ENCODE measurements around the gene MUSTN1.

MUSTN1 gene

DNA sequence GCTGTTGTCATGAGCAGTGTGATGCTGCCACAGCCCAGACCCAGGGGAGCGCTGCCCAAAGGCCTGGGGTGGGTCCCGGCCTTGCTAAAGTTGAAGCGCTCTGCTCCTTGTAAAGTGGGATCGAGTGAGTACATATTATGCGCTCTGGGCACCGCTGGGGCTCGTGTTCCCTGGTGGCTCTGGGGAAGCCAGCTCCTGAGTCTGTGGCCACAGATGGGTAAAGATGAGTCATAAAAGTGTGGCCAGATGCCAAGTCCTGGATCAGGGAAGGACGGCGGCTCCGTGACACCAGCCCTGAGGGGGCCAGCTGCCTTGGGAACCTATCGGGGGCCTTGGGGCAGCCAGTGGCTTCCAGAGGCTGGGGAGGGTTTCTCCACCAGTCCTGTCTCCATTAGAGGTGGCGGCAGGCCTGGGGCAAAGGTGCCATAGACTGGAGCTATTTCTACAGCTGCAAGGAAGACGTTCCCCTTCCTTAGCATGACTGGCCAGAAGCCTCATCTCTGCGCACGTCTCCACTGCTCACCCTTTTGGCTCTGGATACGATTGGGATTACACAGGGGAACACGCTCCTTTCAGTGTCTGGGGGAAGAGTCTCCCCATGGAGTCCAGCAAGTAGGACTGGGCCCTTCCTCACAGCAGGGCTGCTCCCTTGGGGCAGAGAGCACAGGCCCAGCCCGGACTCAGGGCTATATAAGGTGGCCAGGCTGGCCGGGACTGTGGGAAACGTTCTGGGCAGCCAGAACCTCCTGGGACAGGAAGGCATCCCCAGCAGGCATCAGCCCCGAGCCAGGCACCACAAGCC lies 3.1 kb downstream of the MUSTN1 start:
- no peak for DNase-seq

- no peak for DNase-seq
Measured at GRCh38 chr3:52830535-52831258, 4.1 kb downstream of the MUSTN1 start, which contains the start of gene ITIH4. TSS of gene ITIH4 (minus strand) at chr3:52830672. CDS start at chr3:52830642, 30 bp downstream.

DNA sequence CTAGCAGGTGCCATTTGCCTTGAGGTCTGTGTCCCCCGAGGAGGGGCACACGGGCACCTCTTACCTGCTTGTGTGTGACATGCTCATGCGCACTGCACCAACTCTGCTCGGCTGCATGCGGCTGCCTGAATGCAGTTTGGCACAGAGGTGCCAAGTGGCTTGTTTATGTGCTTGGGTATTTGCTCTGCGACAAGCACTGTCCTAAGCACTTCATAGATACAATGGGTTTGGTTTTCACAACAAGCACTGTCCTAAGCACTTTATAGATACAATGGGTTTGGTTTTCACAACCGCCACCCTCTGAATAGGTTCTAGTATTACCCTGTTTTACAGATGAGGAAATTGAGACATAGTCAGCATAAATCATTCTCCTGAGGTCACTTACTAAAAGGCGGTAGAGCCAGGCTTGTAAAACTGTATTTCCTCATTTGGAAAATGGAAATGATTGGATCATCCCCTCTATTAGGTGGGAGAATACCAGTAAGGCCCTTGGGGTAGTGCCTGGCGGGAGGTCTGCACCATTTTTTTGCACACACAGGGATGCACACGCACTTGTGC lies 4.8 kb downstream of the MUSTN1 start:
- no peak for DNase-seq

DNA sequence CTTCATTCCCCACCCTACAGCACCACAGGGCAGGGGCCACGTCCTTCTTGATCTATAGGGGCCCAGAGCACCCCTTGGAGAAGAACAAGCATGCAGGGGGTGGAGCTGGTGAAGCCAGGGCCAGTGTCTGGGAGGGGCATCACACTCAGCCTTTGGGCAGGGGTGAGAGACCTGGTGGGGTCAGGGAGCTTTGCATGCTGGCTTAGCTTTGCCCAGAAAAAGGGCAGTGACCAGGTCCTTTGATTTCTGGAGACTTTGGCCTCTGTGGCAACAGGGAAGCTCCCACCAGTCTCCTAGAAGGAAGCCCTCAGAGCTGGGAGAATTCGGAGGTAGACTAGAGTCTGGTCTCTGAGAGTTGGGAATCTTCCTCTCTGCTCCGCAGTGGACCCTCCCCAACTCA lies 5.3 kb downstream of the MUSTN1 start:
- no peak for DNase-seq

GRCh38 chr3:52827866-52828376 lies 6.9 kb downstream of the MUSTN1 start:
- no peak for DNase-seq

DNA sequence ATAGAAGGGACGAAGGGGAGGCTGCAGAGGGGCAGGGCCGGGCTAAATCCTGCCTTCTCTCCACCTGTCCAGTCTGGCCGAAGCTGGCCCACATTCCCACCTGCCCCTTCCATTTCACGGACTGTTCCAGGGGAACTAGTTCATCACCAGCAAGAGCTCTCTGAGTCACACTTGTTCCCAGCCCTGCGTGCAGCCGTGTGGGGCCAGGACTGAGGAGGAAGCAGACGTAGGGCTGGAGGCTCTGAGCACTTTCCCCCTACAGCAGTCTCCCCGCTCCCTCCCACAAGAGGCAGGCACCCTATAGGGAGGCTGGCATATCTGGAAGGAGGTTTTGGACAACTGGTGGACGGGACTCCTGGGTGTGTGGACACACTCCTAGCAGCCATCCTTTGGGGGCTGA lies 7.4 kb downstream of the MUSTN1 start:
- no peak for DNase-seq

DNA sequence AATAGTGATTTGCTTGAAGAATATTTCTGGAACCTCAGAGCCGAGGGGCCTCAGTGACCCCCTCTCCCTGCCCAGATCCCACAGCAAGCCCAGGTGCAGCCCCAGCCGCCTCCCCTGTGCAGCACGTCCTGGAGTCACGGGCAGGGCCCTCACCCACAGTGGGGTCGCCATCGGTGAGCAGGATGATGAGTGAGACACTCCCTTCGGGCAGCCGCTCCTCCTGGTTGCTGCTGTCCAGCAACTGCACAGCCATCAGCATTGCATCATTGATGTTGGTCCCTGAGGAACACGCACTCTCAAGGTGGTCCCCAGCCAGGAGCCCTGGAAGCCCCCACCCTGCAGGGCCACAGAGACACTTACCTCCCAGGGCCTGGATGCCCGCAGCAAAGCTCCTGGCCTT lies 10.8 kb downstream of the MUSTN1 start:
- no peak for DNase-seq

- no peak for DNase-seq
Measured at GRCh38 chr3:52822363-52822762, 12.5 kb downstream of the MUSTN1 start.

- DNase-seq: no peak
Measured at GRCh38 chr3:52820736-52821135, 14.1 kb downstream of the MUSTN1 start.

DNA sequence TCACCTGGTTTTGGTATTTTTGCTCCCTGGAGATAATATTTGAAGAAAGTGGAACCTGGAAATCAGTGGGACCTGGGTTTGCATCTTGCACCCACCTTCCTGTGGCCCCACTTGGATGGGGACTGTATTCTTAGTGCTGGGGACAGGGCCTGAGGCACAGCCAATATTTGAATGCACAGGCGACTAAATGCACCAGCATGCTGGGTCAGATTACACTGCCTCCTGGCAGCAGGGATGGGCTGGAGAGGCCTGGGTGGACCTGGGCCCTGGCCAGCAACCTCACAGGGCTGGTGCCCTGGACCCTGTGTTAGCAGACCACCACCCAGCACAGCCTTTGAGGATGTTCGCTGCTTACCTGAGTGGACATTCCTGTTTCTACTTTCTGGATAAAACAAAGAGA lies 14.9 kb downstream of the MUSTN1 start:
- DNase-seq: no peak

- DNase-seq: no peak
Measured at GRCh38 chr3:52817860-52818259, 17.0 kb downstream of the MUSTN1 start.

GRCh38 chr3:52817221-52817620 lies 17.6 kb downstream of the MUSTN1 start:
- no peak for DNase-seq

DNA sequence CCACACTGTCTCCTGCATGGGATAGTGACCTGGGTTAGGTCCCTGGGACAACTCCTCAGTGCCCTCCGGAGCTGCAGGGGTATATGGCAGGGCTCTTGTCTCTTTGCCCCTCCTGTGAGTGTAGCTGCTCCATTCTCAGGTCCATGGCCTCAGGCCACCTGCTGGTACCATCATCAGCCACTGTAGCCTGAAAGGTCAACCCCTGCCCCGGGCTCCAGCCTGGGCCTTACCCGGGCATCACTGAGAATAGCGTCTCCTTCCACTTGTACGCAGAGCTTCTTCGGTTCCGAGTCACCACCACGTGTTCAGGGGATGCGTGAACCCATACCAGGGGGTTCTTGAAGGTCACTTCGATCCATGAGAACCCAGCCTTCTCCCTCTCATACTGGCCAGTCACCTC lies 18.2 kb downstream of the MUSTN1 start:
- DNase-seq: no peak

DNA sequence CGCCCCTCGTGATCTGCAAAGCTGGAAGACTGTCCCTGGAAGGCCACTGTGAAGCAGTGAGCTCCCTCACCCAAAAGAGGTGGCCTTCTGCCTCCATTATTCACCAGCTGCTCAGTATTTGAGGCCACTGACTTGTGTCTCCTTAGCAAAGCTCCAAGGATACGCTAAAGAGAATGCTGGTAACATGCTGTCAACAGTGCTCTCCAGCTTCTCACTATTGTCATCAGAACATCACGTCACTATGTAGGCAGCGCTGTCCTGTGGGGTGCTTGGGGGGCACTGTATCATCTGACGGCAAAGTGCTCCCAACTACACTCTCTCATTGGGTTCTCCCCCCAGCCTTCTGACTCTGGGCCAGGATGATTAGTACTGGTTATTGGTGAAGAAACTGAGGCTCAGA lies 18.6 kb downstream of the MUSTN1 start:
- no peak for DNase-seq

DNA sequence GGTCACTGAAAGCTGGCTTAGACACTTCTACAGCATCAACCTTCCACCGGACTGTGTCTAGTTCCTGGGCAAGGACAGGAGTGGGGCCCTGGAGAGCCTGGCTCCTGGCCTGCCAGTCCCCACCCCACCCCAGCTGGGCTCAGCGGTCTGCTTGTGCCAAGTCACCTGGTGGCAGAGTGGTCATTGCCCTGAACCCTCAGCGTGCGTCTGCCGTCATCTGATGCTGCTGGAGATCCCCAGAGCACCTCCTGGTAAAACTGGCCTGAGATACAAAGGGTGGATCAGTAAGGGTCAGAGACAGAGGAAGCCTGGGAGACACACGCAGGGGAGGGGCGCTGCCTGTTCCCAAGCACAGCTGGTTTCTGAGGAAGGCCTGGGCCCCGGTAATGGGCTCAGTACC lies 21.0 kb downstream of the MUSTN1 start:
- DNase-seq: no peak

DNA sequence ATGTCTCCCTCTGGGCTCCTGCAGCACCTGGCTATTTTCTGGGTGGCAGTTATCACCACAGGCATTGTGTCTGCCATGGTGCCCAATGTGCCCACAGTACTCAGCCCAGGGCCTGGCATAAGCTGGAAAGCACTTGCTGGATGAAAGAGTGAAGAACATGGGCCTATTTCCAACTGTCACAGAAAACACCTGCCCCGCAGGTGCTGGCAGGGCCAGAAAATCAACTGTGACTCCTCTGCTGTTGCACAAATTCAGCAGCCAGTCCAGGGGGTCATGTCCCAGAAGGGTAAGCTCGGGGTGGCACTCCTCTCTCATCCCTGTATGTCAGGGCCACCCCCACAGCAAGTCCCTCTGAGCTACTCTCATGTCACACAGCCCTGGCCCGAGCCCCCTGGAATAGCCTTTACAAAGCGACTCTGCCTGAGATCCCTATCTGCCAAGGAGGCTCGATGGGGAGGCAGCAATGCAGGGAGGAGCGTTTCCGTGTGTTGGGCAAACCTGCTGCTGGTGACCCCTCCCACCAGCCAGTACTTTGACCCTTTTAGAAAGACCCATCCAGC lies 23.3 kb downstream of the MUSTN1 start:
- DNase-seq: no peak

DNA sequence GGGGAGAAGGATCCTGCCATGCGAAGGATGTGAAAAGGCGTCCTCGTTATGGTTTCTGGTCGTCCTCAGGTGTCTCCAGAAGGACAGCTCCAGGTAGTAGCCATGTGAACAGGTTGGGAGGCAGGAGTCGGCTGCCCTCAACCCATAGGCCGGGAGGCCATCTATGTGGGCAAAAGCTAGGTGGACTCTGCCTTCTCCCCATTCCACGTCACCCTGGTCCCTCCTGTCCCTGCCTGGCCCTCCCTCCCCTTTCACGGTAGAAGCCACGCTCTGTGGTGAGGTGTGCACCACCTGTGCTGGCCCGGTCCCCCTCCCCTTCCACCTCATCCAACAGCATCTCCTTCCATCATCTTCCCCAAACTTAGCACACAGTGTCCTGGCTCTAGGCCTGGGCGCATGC lies 23.9 kb downstream of the MUSTN1 start:
- no peak for DNase-seq

- DNase-seq: no peak
Measured at GRCh38 chr3:52809662-52810377, 25.0 kb downstream of the MUSTN1 start.

DNA sequence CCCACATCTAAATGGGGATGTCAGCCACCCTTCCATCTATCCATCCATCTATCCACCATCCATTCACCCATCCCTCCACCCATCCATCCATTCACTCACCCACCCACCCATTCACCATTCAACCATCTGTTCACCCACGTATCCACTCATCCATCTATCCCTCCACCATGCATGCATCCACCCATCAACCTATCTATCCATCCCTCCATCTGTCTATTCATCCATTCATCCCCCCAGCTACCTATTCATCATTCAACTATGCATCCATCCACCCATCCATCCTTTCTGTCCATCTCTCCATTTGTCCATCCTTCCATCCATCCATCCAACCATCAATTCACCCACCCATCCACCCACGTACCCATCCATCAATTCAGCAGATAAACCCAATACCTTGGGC lies 25.7 kb downstream of the MUSTN1 start:
- DNase-seq: no peak

GRCh38 chr3:52805270-52806039 lies 29.4 kb downstream of the MUSTN1 start:
- no peak for DNase-seq

- DNase-seq: no peak
Measured at GRCh38 chr3:52801839-52802238, 33.0 kb downstream of the MUSTN1 start.

GRCh38 chr3:52800079-52800478 lies 34.7 kb downstream of the MUSTN1 start:
- DNase-seq: no peak

All from central memory CD4-positive, alpha-beta T cell (primary cell).